RWPE2 (cell line): ENCODE data around the gene SLC25A1.

Experiments used
- ATAC-seq: fragments of 200-7000 bp; cut with Tn5 transposase; 3 replicates; pipeline ENCODE4 v1.9.1; 2021; ENCODE audit warnings: low read depth
- DNase-seq: peaks from one replicate; pipeline ENCODE4 v3.0.0-alpha.2; 2020; ENCODE audit warnings: low spot score
- H3K27ac ChIP-seq: fragments of 450-650 bp; 2 replicates; pipeline ENCODE4 v1.5.1; 2017; ENCODE audit warnings: mild to moderate bottlenecking; ENCODE audit not compliant: poor library complexity, severe bottlenecking
- H3K27me3 ChIP-seq: fragments of 250-450 bp; sonication (Bioruptor Pico); 2 replicates; pipeline ENCODE4 v1.5.1; 2021; ENCODE audit warnings: mild to moderate bottlenecking, moderate library complexity; ENCODE audit not compliant: insufficient read depth, poor library complexity, severe bottlenecking
- H3K36me3 ChIP-seq: fragments of 250-450 bp; sonication (Bioruptor Pico); 2 replicates; pipeline ENCODE4 v1.5.1; 2020; ENCODE audit warnings: low read depth, mild to moderate bottlenecking, moderate library complexity
- H3K4me1 ChIP-seq: fragments of 250-450 bp; sonication (Bioruptor Pico); 2 replicates; pipeline ENCODE4 v1.5.1; 2021; ENCODE audit warnings: mild to moderate bottlenecking, moderate library complexity; ENCODE audit not compliant: insufficient read depth, poor library complexity, severe bottlenecking
- H3K4me3 ChIP-seq: fragments of 250-450 bp; sonication (Bioruptor Pico); 2 replicates; pipeline ENCODE4 v1.5.1; 2021; ENCODE audit warnings: mild to moderate bottlenecking, moderate library complexity; ENCODE audit not compliant: severe bottlenecking
- H3K9me3 ChIP-seq: fragments of 250-450 bp; sonication (Bioruptor Pico); 2 replicates; pipeline ENCODE4 v1.5.1; 2021; ENCODE audit warnings: mild to moderate bottlenecking, moderate library complexity; ENCODE audit not compliant: severe bottlenecking
- CTCF ChIP-seq: fragments of 450-650 bp; IDR thresholded peaks from one replicate; pipeline ENCODE4 v1.5.1; 2017; ENCODE audit warnings: mild to moderate bottlenecking, moderate library complexity; ENCODE audit not compliant: poor library complexity, severe bottlenecking

Gene SLC25A1

GRCh38 chr22:19134176-19134831 is 44.2 kb downstream of the SLC25A1 start:
- ATAC-seq: no peak
- Histone ChIP-seq H3K36me3 (peaks cover 41% of the 10 kb centered on the region), H3K9me3 (no peaks in the 10 kb centered on the region)

GRCh38 chr22:19133561-19133960 is 45.0 kb downstream of the SLC25A1 start:
- peaks cover 10% of the 10 kb centered on the region for H3K4me1 ChIP-seq
- H3K9me3 ChIP-seq: no peaks in the 10 kb centered on the region
- ATAC-seq (no peak), DNase-seq (no peak)
- H3K27me3 ChIP-seq: no peaks in the 10 kb centered on the region
- TF ChIP-seq CTCF: no peak
- H3K36me3 ChIP-seq: peaks cover 33% of the 10 kb centered on the region
- H3K27ac ChIP-seq: no peak overlapping the region
- H3K4me3 ChIP-seq: no peak overlapping the region

More at GRCh38 chr22:19134176-19134831, 44.2 kb downstream of the SLC25A1 start:
- no peak for TF ChIP-seq CTCF
- H3K4me3 ChIP-seq: no peak overlapping the region
- peaks cover 9% of the 10 kb centered on the region for H3K4me1 ChIP-seq
- H3K27ac ChIP-seq: no peak overlapping the region
- no peak for DNase-seq
- H3K27me3 ChIP-seq: no peaks in the 10 kb centered on the region

- no peaks in the 10 kb centered on the region for H3K9me3 ChIP-seq
- H3K27me3 ChIP-seq: no peaks in the 10 kb centered on the region
- no peak for ATAC-seq
- no peak overlapping the region for H3K27ac ChIP-seq
- H3K36me3 ChIP-seq: peaks cover 30% of the 10 kb centered on the region
- peaks cover 10% of the 10 kb centered on the region for H3K4me1 ChIP-seq
- no peak for DNase-seq
- no peak for TF ChIP-seq CTCF
- no peak overlapping the region for H3K4me3 ChIP-seq
These were observed 45.7 kb downstream of the SLC25A1 start for GRCh38 chr22:19132693-19133400.

- H3K27me3 ChIP-seq: no peaks in the 10 kb centered on the region
- H3K4me3 ChIP-seq: no peak overlapping the region
- H3K4me1 ChIP-seq: peaks cover 10% of the 10 kb centered on the region
- no peak for ATAC-seq
- H3K9me3 ChIP-seq: no peaks in the 10 kb centered on the region
- peaks cover 23% of the 10 kb centered on the region for H3K36me3 ChIP-seq
- TF ChIP-seq CTCF: no peak
- no peak overlapping the region for H3K27ac ChIP-seq
- no peak for DNase-seq
These were observed 46.4 kb downstream of the SLC25A1 start for GRCh38 chr22:19132153-19132552.

- Histone ChIP-seq H3K27ac (no peak overlapping the region), H3K4me1 (peaks cover 10% of the 10 kb centered on the region), H3K9me3 (no peaks in the 10 kb centered on the region), H3K36me3 (peaks cover 18% of the 10 kb centered on the region), H3K27me3 (no peaks in the 10 kb centered on the region), H3K4me3 (no peak overlapping the region)
- ATAC-seq: no peak
- TF ChIP-seq CTCF: no peak
- DNase-seq: no peak
These were observed 46.9 kb downstream of the SLC25A1 start for GRCh38 chr22:19131685-19132015.
